Liver (tissue), 3 donors: ENCODE measurements around the gene IRX2.

Experiments used
- CTCF ChIP-seq: fragments of 150-350 bp; IDR thresholded peaks from 2 replicates; pipeline ENCODE4 v1.5.1; 2017; ENCODE audit warnings: improper control_type of control experiment, low read depth, low read length; ENCODE audit not compliant: missing input control
- FOXA1 ChIP-seq: IDR thresholded peaks from 2 replicates; pipeline ENCODE4 v1.6.1; 2016; ENCODE audit warnings: antibody characterized with exemption
- FOXA2 ChIP-seq: IDR thresholded peaks from 2 replicates; pipeline ENCODE4 v1.6.1; 2016; ENCODE audit warnings: antibody characterized with exemption
- GABPA ChIP-seq, 2 donors: IDR thresholded peaks in 1 of 2; conservative IDR thresholded peaks in 1 of 2; 2 replicates each; pipeline ENCODE4 v1.6.1; 2016; ENCODE audit warnings: antibody characterized with exemption in 2 of 2, mild to moderate bottlenecking in 1 of 2, moderate library complexity in 1 of 2
- HNF4A ChIP-seq, 2 donors: conservative IDR thresholded peaks; 2 replicates each; pipeline ENCODE4 v1.6.1; 2016; ENCODE audit warnings: antibody characterized with exemption in 2 of 2, mild to moderate bottlenecking in 2 of 2
- HNF4G ChIP-seq: IDR thresholded peaks from 2 replicates; pipeline ENCODE4 v1.6.1; 2016; ENCODE audit warnings: antibody characterized with exemption
- JUND ChIP-seq, 2 donors: IDR thresholded peaks; 2 replicates each; pipeline ENCODE4 v1.6.1; 2016; ENCODE audit warnings: antibody characterized with exemption in 2 of 2
- MAX ChIP-seq: IDR thresholded peaks from 2 replicates; pipeline ENCODE4 v1.6.1; 2016; ENCODE audit warnings: antibody characterized with exemption
- REST ChIP-seq: IDR thresholded peaks from 2 replicates; pipeline ENCODE4 v1.6.1; 2016; ENCODE audit warnings: antibody characterized with exemption, mild to moderate bottlenecking
- RXRA ChIP-seq, 2 donors: IDR thresholded peaks; 2 replicates each; pipeline ENCODE4 v1.6.1; 2017 to 2018; ENCODE audit warnings: antibody characterized with exemption in 2 of 2, mild to moderate bottlenecking in 1 of 2
- TAF1 ChIP-seq: conservative IDR thresholded peaks from 2 replicates; pipeline ENCODE4 v1.6.1; 2016; ENCODE audit warnings: antibody characterized with exemption, mild to moderate bottlenecking
- YY1 ChIP-seq: IDR thresholded peaks from 2 replicates; pipeline ENCODE4 v1.6.1; 2016; ENCODE audit warnings: antibody characterized with exemption, mild to moderate bottlenecking
- ZBTB33 ChIP-seq: IDR thresholded peaks from 2 replicates; pipeline ENCODE4 v1.6.1; 2016; ENCODE audit warnings: antibody characterized with exemption
- donor health status: healthy.
- donor health status: healthy.

GRCh38 chr5:2783223-2783622 is 31.7 kb upstream of the IRX2 start:
- TF ChIP-seq FOXA1 (no peak), CTCF (no peak), GABPA (IDR thresholded peaks at IDR 0.05 in 1 of 2, conservative IDR thresholded peaks at IDR 0.05 in 1 of 2) (no peak), JUND (IDR thresholded peaks at IDR 0.05) (no peak), TAF1 (no peak), HNF4A (conservative IDR thresholded peaks at IDR 0.05) (no peak), YY1 (no peak), MAX (no peak), REST (no peak), HNF4G (no peak), RXRA (IDR thresholded peaks at IDR 0.05) (no peak), FOXA2 (no peak), ZBTB33 (no peak)
